WERI-Rb-1 (cell line): ENCODE data around the gene APBB1IP.
"Not testable (repeated sequence)": the region's sequence is repeated elsewhere in the genome, so short reads cannot be mapped to it uniquely, and the experiment has no call there.

Experiments
- DNase-seq: peaks from one replicate; pipeline ENCODE4 v3.0.0-alpha.2; 2020
- H3K27ac ChIP-seq: fragments of 250-450 bp; sonication (Bioruptor Pico); 2 replicates; pipeline ENCODE4 v1.5.1; 2020; ENCODE audit warnings: mild to moderate bottlenecking, moderate library complexity
- H3K27me3 ChIP-seq: fragments of 250-450 bp; sonication (Bioruptor Pico); 2 replicates; pipeline ENCODE4 v1.5.1; 2021; ENCODE audit warnings: mild to moderate bottlenecking, low read depth, moderate library complexity; ENCODE audit not compliant: insufficient read depth, severe bottlenecking
- H3K36me3 ChIP-seq: fragments of 250-450 bp; sonication (Bioruptor Pico); 2 replicates; pipeline ENCODE4 v1.5.1; 2020; ENCODE audit warnings: mild to moderate bottlenecking, moderate library complexity
- H3K4me3 ChIP-seq: 2 replicates; pipeline ENCODE4 v1.5.1; 2011; ENCODE audit warnings: low read depth, mild to moderate bottlenecking, control low read depth, low read length
- H3K9me3 ChIP-seq: fragments of 250-450 bp; sonication (Bioruptor Pico); 2 replicates; pipeline ENCODE4 v1.5.1; 2021; ENCODE audit warnings: mild to moderate bottlenecking, moderate library complexity; ENCODE audit not compliant: severe bottlenecking
- TF ChIP-seq, protein P1 (sequence below): IDR thresholded peaks from 2 replicates; pipeline ENCODE4 v1.5.1; 2011; ENCODE audit warnings: low read depth, mild to moderate bottlenecking, control low read depth, inconsistent platforms, low read length

The APBB1IP gene

GRCh38 chr10:26437637-26438461 is at the start of gene APBB1IP:
Gene APBB1IP, plus strand, starts transcription at chr10:26438341. Its CDS starts 53,986 bp downstream, at chr10:26492327.
- TF ChIP-seq, protein P1, sequence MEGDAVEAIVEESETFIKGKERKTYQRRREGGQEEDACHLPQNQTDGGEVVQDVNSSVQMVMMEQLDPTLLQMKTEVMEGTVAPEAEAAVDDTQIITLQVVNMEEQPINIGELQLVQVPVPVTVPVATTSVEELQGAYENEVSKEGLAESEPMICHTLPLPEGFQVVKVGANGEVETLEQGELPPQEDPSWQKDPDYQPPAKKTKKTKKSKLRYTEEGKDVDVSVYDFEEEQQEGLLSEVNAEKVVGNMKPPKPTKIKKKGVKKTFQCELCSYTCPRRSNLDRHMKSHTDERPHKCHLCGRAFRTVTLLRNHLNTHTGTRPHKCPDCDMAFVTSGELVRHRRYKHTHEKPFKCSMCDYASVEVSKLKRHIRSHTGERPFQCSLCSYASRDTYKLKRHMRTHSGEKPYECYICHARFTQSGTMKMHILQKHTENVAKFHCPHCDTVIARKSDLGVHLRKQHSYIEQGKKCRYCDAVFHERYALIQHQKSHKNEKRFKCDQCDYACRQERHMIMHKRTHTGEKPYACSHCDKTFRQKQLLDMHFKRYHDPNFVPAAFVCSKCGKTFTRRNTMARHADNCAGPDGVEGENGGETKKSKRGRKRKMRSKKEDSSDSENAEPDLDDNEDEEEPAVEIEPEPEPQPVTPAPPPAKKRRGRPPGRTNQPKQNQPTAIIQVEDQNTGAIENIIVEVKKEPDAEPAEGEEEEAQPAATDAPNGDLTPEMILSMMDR: no peak
- Histone ChIP-seq H3K36me3 (no peaks in the 10 kb centered on the region), H3K27me3 (no peaks in the 10 kb centered on the region), H3K27ac (no peak within 1 kb of the TSS), H3K9me3 (no peaks in the 10 kb centered on the region), H3K4me3 (no peak within 1 kb of the TSS)
- no peak for DNase-seq

GRCh38 chr10:26389533-26389932 is 48.6 kb upstream of the APBB1IP start:
- Histone ChIP-seq H3K4me3 (no peak overlapping the region), H3K27me3 (no peaks in the 10 kb centered on the region), H3K36me3 (no peaks in the 10 kb centered on the region), H3K27ac (no peak overlapping the region), H3K9me3 (no peaks in the 10 kb centered on the region)
- DNase-seq: no peak
- TF ChIP-seq, protein P1: no peak

DNA sequence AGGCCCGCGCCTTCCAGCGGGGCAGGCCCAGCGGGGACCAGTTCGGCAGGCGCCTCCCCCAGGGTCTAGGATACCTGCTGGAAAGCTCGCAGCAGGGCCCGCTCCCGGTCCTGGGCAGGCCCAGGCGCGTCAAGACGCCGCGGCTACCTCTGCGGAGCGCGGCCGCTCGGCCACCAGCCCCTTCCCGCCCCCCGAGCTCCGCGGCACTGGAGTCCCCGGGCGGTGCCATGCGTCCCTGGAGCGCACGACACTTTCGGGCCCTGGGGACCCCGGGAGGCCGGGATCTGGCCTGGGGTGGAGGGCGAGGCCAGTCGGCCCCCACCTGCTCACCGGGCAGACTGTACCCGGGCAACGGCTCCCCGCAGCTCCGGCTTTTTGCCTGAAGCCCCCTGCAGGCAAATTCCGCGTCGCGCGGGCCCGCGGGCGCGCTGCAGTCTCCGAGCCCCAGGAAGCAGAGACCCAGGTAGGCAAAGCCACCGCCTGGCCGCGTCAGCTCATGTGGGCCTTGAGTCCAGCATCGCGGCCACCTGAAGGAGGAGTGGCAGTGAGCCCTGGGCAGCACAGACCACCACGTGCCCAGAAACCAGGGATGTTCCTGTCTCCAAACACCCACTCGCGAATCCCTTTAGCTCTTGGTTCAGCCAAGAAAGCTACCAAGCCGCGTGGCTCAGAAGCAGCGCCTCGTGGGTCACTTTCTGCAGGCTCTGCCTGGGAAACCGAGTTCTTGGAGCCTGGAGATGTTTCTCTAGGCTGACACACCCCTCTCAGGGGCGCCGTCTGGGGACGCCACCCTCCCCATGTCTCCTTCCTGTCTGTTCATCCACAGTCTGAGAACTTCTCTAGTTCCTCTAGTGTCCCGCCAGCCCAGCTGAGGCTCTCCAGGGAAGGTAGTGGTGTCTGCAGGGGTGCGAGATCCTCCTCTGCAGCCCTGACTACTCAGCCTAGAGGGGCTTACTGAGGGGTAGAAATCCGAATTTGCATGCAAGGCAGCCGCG is 46.1 kb upstream of the APBB1IP start:
- Histone ChIP-seq H3K27ac (no peak overlapping the region), H3K36me3 (no peaks in the 10 kb centered on the region), H3K4me3 (no peak overlapping the region), H3K9me3 (no peaks in the 10 kb centered on the region), H3K27me3 (no peaks in the 10 kb centered on the region)
- DNase-seq: no peak
- TF ChIP-seq, protein P1: no peak

GRCh38 chr10:26398353-26398752 is 39.8 kb upstream of the APBB1IP start:
- not testable (repeated sequence) for H3K4me3 ChIP-seq, H3K27ac ChIP-seq, H3K36me3 ChIP-seq, DNase-seq, H3K9me3 ChIP-seq, H3K27me3 ChIP-seq

- DNase-seq: no peak
- H3K27ac ChIP-seq: no peak overlapping the region
- no peaks in the 10 kb centered on the region for H3K9me3 ChIP-seq
- no peak overlapping the region for H3K4me3 ChIP-seq
- no peaks in the 10 kb centered on the region for H3K36me3 ChIP-seq
- no peaks in the 10 kb centered on the region for H3K27me3 ChIP-seq
- TF ChIP-seq, protein P1: no peak
Measured at GRCh38 chr10:26407406-26407969, 30.7 kb upstream of the APBB1IP start.
